ENCODE measurements around the gene HTRA2. TPM values are rescaled to one million over a fixed set of nuclear protein-coding genes. Genes with fewer than 3 reads are reported as not detected.
A peak's percentile ranks its signal among the peaks of the same experiment; 100 is the strongest.

Gene HTRA2
- polyA plus RNA-seq, 1 donor (not counting 4 experiments of a cell fraction or from before 2014, with no cell fraction given) = 25.5 TPM

GRCh38 chr2:74486141-74486540 lies 43.6 kb upstream of the HTRA2 start:
- Histone ChIP-seq H3K27me3 (ENCODE audit: control insufficient read depth, extremely low read depth, insufficient read depth, low read length) (no peaks in the 10 kb centered on the region), H3K9me1 (ENCODE audit: control insufficient read depth, extremely low read depth, insufficient read depth, low read length) (no peaks in the 10 kb centered on the region), H4K20me1 (ENCODE audit: control insufficient read depth, extremely low read depth, insufficient read depth, low read length) (no peaks in the 10 kb centered on the region), H3K4me2 (ENCODE audit: control insufficient read depth, extremely low read depth, insufficient read depth, low read depth, low read length) (no peak overlapping the region), H3K4me3 (ENCODE audit: control insufficient read depth in 2 of 3, extremely low read depth in 1 of 3, insufficient read depth in 2 of 3, low read depth in 1 of 3, low read length in 3 of 3) (no peak overlapping the region), H3K36me3 (ENCODE audit: control insufficient read depth in 2 of 2, extremely low read depth in 1 of 2, insufficient read depth in 2 of 2, low read length in 2 of 2) (peaks cover 11 to 20% of the 10 kb centered on the region in 2 experiments), H3K27ac (ENCODE audit: control insufficient read depth, insufficient read depth, low read length) (no peak overlapping the region), H3K9ac (ENCODE audit: control insufficient read depth, extremely low read depth, insufficient read depth, low read length) (no peak overlapping the region), H3K79me2 (ENCODE audit: control insufficient read depth, insufficient read depth, low read length) (peaks cover 33% of the 10 kb centered on the region), H3K9me3 (ENCODE audit: control insufficient read depth, low read depth, low read length) (no peaks in the 10 kb centered on the region), H3K4me1 (ENCODE audit: control insufficient read depth, extremely low read depth, insufficient read depth, low read length) (peaks cover 24% of the 10 kb centered on the region), H2AFZ (ENCODE audit: control insufficient read depth, low read length) (no peak overlapping the region)
- DNase-seq (ENCODE audit: low read depth, low spot score) = no peak
- dilution Hi-C loops (cut with MboI; ENCODE audit: extremely low pct_ligation_motif_present, low sequenced_read_pairs) = no loop called here
- no peak for TF ChIP-seq EZH2 (IDR thresholded peaks at IDR 0.05; ENCODE audit: low read length)
- no peak for TF ChIP-seq CTCF (optimal IDR thresholded peaks at IDR 0.05 in 1 of 3, IDR thresholded peaks at IDR 0.05 in 1 of 3, conservative IDR thresholded peaks at IDR 0.05 in 1 of 3; ENCODE audit: extremely low read depth in 1 of 3, insufficient read depth in 2 of 3, low read length in 3 of 3)
- FAIRE-seq = no peak

- TF ChIP-seq CTCF (optimal IDR thresholded peaks at IDR 0.05 in 1 of 3, IDR thresholded peaks at IDR 0.05 in 1 of 3, conservative IDR thresholded peaks at IDR 0.05 in 1 of 3; ENCODE audit: extremely low read depth in 1 of 3, insufficient read depth in 2 of 3, low read length in 3 of 3) = no peak
- TF ChIP-seq EZH2 (IDR thresholded peaks at IDR 0.05; ENCODE audit: low read length) = no peak
- no peak for FAIRE-seq
- dilution Hi-C loops (cut with MboI; ENCODE audit: extremely low pct_ligation_motif_present, low sequenced_read_pairs) = no loop called here
Observed at GRCh38 chr2:74488643-74489481, 40.9 kb upstream of the HTRA2 start.

More at GRCh38 chr2:74488643-74489481, 40.9 kb upstream of the HTRA2 start:
- Histone ChIP-seq H3K36me3 (ENCODE audit: control insufficient read depth in 2 of 2, extremely low read depth in 1 of 2, insufficient read depth in 2 of 2, low read length in 2 of 2) (peaks cover 29 to 45% of the 10 kb centered on the region in 2 experiments), H3K4me2 (ENCODE audit: control insufficient read depth, extremely low read depth, insufficient read depth, low read depth, low read length) (peak overlapping the region; percentile 45), H3K4me3 (ENCODE audit: control insufficient read depth in 2 of 3, extremely low read depth in 1 of 3, insufficient read depth in 2 of 3, low read depth in 1 of 3, low read length in 3 of 3) (no peak overlapping the region), H3K9ac (ENCODE audit: control insufficient read depth, extremely low read depth, insufficient read depth, low read length) (no peak overlapping the region), H3K9me3 (ENCODE audit: control insufficient read depth, low read depth, low read length) (no peaks in the 10 kb centered on the region), H3K27me3 (ENCODE audit: control insufficient read depth, extremely low read depth, insufficient read depth, low read length) (no peaks in the 10 kb centered on the region), H3K27ac (ENCODE audit: control insufficient read depth, insufficient read depth, low read length) (no peak overlapping the region), H2AFZ (ENCODE audit: control insufficient read depth, low read length) (no peak overlapping the region), H3K9me1 (ENCODE audit: control insufficient read depth, extremely low read depth, insufficient read depth, low read length) (no peaks in the 10 kb centered on the region), H4K20me1 (ENCODE audit: control insufficient read depth, extremely low read depth, insufficient read depth, low read length) (no peaks in the 10 kb centered on the region), H3K79me2 (ENCODE audit: control insufficient read depth, insufficient read depth, low read length) (peaks cover 14% of the 10 kb centered on the region), H3K4me1 (ENCODE audit: control insufficient read depth, extremely low read depth, insufficient read depth, low read length) (peaks cover 10% of the 10 kb centered on the region)
- DNase-seq (ENCODE audit: low read depth, low spot score) = no peak

Data from keratinocyte (primary cell).